Lung (tissue), 12 donors: ENCODE data around the gene FAM124A. TPM values are rescaled to one million over a fixed set of nuclear protein-coding genes. Genes with fewer than 3 reads are reported as not detected.
A peak's percentile ranks its signal among the peaks of the same experiment; 100 is the strongest.

Experiments
- ATAC-seq: fragments of 200-7000 bp; cut with Tn5 transposase; one replicate; pipeline ENCODE4 v1.9.1; 2020; ENCODE audit warnings: moderate number of reproducible peaks; ENCODE audit not compliant: insufficient read depth, low FRiP score
- DNase-seq, 3 donors: peaks; one replicate each; pipeline ENCODE4 v3.0.0-alpha.2; 2013 to 2017
- H3K27ac ChIP-seq, 2 donors: one replicate each; pipeline ENCODE4 v1.5.1; 2013; ENCODE audit warnings: mild to moderate bottlenecking in 2 of 2, moderate library complexity in 2 of 2, control low read depth in 1 of 2, inconsistent platforms in 1 of 2, low read depth in 1 of 2, low read length in 1 of 2
- H3K27me3 ChIP-seq, 3 donors: one replicate each; pipeline ENCODE4 v1.5.1; 2013; ENCODE audit warnings: low read length in 2 of 3; ENCODE audit not compliant: control insufficient read depth in 3 of 3, insufficient read depth in 3 of 3
- H3K36me3 ChIP-seq, 4 donors: one replicate each; pipeline ENCODE4 v1.5.1; 2013; ENCODE audit warnings: low read length in 4 of 4, mild to moderate bottlenecking in 1 of 4, moderate library complexity in 1 of 4; ENCODE audit not compliant: control insufficient read depth in 4 of 4, insufficient read depth in 4 of 4
- H3K4me1 ChIP-seq, 5 donors: one replicate each; pipeline ENCODE4 v1.5.1; 2013; ENCODE audit warnings: low read length in 5 of 5, mild to moderate bottlenecking in 2 of 5, moderate library complexity in 1 of 5; ENCODE audit not compliant: control insufficient read depth in 5 of 5, insufficient read depth in 5 of 5
- H3K4me3 ChIP-seq: one replicate; pipeline ENCODE4 v1.5.1; 2013; ENCODE audit warnings: mild to moderate bottlenecking, control low read depth, moderate library complexity
- H3K9ac ChIP-seq, 2 donors: one replicate each; pipeline ENCODE4 v1.5.1; 2013; ENCODE audit warnings: low read length in 2 of 2, control low read depth in 1 of 2; ENCODE audit not compliant: insufficient read depth in 1 of 2
- H3K9me3 ChIP-seq, 4 donors: one replicate each; pipeline ENCODE4 v1.5.1; 2013; ENCODE audit warnings: low read length in 3 of 4, mild to moderate bottlenecking in 1 of 4, moderate library complexity in 1 of 4; ENCODE audit not compliant: control insufficient read depth in 4 of 4, insufficient read depth in 3 of 4
- WGBS, 2 donors: extraction: QIAGEN DNeasy Blood & Tissue Kit; methylation state at CpG; one replicate each; pipeline ENCODE4 v1.1.7; 2013; 5-methylcytosine and 5-hydroxymethylcytosine counted together
- polyA plus RNA-seq, 2 donors: library from polyadenylated mRNA; stranded (reverse); fragments of 200-250 nt; gene quantifications; one replicate each; pipeline ENCODE4 v1.2.1, GENCODE V29; 2013
- total RNA-seq, 2 donors: library from RNA; depleted of rRNA in 1 of 2; stranded (reverse); fragments of >200 nt in 1 of 2; gene quantifications; one replicate each; pipeline ENCODE4 v1.2.1, GENCODE V29; 2014 to 2021
- TF ChIP-seq, protein P1 (sequence below): IDR thresholded peaks from 2 replicates; pipeline ENCODE4 v1.5.1; 2012; ENCODE audit warnings: mild to moderate bottlenecking; ENCODE audit errors: control extremely low read depth, extremely low read depth
- donor health status: control.
- donor health status: control.
- donor health status: Bipolar disorder and iron deficiency.
- donor health status: healthy.
- donor health status: DM: yes; HTN: yes; CAD: no.

The FAM124A gene
- total and polyA plus RNA-seq, 4 donors = 0.87 to 2.9 (median 1.7) TPM

- Histone ChIP-seq H3K4me3 (no peak overlapping the region), H3K9ac (no peak overlapping the region), H3K27me3 (no peaks in the 10 kb centered on the region), H3K27ac (peak overlapping the region in 1 of 2 donors; percentile 61), H3K36me3 (peaks cover 0 to 8% (median 3%) of the 10 kb centered on the region in 4 donors), H3K4me1 (peaks cover 0 to 3% (median 0%) of the 10 kb centered on the region in 5 donors), H3K9me3 (no peaks in the 10 kb centered on the region)
- no peak for ATAC-seq
- WGBS, 2 donors = 95 to 97% methylated on average over 4 of the region's 4 CpGs
- TF ChIP-seq, protein P1, sequence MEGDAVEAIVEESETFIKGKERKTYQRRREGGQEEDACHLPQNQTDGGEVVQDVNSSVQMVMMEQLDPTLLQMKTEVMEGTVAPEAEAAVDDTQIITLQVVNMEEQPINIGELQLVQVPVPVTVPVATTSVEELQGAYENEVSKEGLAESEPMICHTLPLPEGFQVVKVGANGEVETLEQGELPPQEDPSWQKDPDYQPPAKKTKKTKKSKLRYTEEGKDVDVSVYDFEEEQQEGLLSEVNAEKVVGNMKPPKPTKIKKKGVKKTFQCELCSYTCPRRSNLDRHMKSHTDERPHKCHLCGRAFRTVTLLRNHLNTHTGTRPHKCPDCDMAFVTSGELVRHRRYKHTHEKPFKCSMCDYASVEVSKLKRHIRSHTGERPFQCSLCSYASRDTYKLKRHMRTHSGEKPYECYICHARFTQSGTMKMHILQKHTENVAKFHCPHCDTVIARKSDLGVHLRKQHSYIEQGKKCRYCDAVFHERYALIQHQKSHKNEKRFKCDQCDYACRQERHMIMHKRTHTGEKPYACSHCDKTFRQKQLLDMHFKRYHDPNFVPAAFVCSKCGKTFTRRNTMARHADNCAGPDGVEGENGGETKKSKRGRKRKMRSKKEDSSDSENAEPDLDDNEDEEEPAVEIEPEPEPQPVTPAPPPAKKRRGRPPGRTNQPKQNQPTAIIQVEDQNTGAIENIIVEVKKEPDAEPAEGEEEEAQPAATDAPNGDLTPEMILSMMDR = no peak
- no peak for DNase-seq
These were observed 38.0 kb downstream of the FAM124A start for GRCh38 chr13:51260154-51260553.

GRCh38 chr13:51261610-51262249, 39.5 kb downstream of the FAM124A start:
- H3K4me1 ChIP-seq = peaks cover 0 to 5% (median 0%) of the 10 kb centered on the region in 5 donors
- ATAC-seq = no peak
- no peak overlapping the region for H3K9ac ChIP-seq
- H3K27me3 ChIP-seq = no peaks in the 10 kb centered on the region
- H3K9me3 ChIP-seq = no peaks in the 10 kb centered on the region
- no peak overlapping the region for H3K4me3 ChIP-seq
- peaks cover 0 to 8% (median 2%) of the 10 kb centered on the region in 4 donors for H3K36me3 ChIP-seq
- TF ChIP-seq, protein P1 = no peak
- H3K27ac ChIP-seq = peak overlapping the region in 1 of 2 donors; percentile 47
- WGBS, 2 donors = 75 to 78% methylated on average over 5 of the region's 5 CpGs
- no peak for DNase-seq

GRCh38 chr13:51262501-51263211, 40.5 kb downstream of the FAM124A start:
- DNase-seq = no peak
- TF ChIP-seq, protein P1 = no peak
- H3K4me1 ChIP-seq = peaks cover 0 to 6% (median 0%) of the 10 kb centered on the region in 5 donors
- H3K9me3 ChIP-seq = no peaks in the 10 kb centered on the region
- WGBS, 2 donors = 81 to 83% methylated on average over 8 of the region's 8 CpGs
- H3K27me3 ChIP-seq = no peaks in the 10 kb centered on the region
- no peak overlapping the region for H3K4me3 ChIP-seq
- no peak overlapping the region for H3K9ac ChIP-seq
- H3K36me3 ChIP-seq = peaks cover 0 to 8% (median 0%) of the 10 kb centered on the region in 4 donors
- peak overlapping the region in 1 of 2 donors; percentile 3 for H3K27ac ChIP-seq
- no peak for ATAC-seq
